Lower leg skin (tissue), 3 donors: ENCODE data around the gene ENTPD1.

ENCODE experiments used
- POLR2A ChIP-seq, 2 donors: fragments of 450-650 bp; IDR thresholded peaks; one replicate each; pipeline ENCODE4 v1.6.1; 2016 to 2017; ENCODE audit warnings: antibody characterized with exemption in 2 of 2, mild to moderate bottlenecking in 1 of 2, moderate library complexity in 1 of 2
- TF ChIP-seq, protein P1 (sequence below), 3 donors: fragments of 450-650 bp; IDR thresholded peaks; one replicate each; pipeline ENCODE4 v1.5.1; 2016; ENCODE audit warnings: antibody characterized with exemption in 3 of 3, mild to moderate bottlenecking in 3 of 3, moderate library complexity in 2 of 3

DNA sequence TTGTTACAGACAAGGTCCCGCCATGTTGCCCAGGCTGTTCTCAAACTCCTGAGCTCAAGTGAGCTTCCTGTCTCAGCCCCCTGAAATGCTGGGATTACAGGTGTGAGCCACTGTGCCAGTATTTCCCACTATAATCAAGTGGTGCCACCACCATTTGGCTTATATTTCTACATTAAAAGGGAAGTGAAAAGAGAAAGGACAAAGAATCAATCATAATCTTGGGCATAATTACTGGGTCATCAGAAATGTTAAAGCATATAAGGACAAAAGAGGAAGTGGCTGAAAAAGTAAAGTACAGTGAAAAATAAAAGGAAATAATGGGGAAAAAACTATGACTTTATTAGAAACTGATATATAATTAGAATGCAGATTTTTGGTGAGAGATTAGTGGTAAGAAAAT lies 25.7 kb upstream of the ENTPD1 start:
- TF ChIP-seq, protein P1, sequence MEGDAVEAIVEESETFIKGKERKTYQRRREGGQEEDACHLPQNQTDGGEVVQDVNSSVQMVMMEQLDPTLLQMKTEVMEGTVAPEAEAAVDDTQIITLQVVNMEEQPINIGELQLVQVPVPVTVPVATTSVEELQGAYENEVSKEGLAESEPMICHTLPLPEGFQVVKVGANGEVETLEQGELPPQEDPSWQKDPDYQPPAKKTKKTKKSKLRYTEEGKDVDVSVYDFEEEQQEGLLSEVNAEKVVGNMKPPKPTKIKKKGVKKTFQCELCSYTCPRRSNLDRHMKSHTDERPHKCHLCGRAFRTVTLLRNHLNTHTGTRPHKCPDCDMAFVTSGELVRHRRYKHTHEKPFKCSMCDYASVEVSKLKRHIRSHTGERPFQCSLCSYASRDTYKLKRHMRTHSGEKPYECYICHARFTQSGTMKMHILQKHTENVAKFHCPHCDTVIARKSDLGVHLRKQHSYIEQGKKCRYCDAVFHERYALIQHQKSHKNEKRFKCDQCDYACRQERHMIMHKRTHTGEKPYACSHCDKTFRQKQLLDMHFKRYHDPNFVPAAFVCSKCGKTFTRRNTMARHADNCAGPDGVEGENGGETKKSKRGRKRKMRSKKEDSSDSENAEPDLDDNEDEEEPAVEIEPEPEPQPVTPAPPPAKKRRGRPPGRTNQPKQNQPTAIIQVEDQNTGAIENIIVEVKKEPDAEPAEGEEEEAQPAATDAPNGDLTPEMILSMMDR (IDR thresholded peaks at IDR 0.05) = no peak
- TF ChIP-seq POLR2A (IDR thresholded peaks at IDR 0.05) = no peak
